GM12872 (cell line): ENCODE results near the gene DNASE1L2.

Experiments
- TF ChIP-seq, protein P1 (sequence below): IDR thresholded peaks from 3 replicates; pipeline ENCODE4 v1.5.1; 2011; ENCODE audit warnings: low read depth, mild to moderate bottlenecking, low read length, moderate library complexity; ENCODE audit not compliant: insufficient read depth

The DNASE1L2 gene

DNA sequence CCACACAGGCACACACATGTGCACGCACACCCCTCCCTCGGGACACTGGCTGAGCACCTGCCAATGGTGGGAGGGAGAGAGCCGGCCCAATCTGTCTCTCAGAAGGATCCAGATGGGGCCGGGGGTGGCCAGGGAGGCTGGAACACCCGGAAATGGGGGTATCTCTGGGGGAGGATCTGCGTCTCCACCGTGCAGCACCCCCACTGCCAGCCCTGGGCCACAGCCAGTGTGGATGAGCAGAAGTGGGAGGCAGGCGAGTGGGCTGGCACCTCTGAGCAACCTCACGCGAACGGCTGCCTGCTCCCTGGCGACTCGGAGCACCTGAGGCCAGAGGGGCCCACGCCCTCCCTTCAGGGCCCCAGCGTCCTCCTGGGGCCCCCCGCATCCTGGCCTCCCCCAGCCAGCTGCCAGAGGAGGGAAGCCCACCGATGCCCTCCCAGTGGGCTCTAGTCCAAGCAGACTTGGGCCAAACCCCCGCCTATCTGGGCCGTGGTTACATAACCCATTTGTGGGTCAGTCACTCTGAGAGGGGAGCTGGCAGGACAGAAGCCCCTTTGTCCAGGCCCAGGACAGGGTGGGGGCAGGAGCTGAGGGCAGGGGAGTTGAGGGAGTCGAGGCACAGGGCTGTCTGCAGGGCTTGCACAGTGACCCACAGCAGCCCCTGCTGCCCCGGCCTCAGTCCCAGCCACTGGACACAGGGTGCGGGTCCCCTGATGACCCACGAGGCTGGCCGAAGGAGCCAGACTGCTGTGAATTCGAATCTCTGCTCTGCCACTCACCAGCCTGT, 45.4 kb upstream of the DNASE1L2 start:
- TF ChIP-seq, protein P1, sequence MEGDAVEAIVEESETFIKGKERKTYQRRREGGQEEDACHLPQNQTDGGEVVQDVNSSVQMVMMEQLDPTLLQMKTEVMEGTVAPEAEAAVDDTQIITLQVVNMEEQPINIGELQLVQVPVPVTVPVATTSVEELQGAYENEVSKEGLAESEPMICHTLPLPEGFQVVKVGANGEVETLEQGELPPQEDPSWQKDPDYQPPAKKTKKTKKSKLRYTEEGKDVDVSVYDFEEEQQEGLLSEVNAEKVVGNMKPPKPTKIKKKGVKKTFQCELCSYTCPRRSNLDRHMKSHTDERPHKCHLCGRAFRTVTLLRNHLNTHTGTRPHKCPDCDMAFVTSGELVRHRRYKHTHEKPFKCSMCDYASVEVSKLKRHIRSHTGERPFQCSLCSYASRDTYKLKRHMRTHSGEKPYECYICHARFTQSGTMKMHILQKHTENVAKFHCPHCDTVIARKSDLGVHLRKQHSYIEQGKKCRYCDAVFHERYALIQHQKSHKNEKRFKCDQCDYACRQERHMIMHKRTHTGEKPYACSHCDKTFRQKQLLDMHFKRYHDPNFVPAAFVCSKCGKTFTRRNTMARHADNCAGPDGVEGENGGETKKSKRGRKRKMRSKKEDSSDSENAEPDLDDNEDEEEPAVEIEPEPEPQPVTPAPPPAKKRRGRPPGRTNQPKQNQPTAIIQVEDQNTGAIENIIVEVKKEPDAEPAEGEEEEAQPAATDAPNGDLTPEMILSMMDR = no peak

DNA sequence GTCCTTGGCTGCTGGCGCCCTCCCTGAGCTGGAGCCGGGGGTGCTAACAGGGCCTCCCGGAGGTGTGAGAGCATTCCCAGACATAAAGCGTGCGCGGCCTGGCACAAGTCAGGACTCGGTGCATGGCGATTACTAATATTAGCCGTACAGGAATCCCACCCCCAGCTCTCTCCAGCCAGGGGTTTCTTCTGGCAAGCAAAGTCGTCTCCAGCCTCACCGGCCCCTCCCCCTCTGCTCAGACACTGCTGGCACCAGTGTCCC, 44.9 kb upstream of the DNASE1L2 start:
- TF ChIP-seq, protein P1 = no peak

DNA sequence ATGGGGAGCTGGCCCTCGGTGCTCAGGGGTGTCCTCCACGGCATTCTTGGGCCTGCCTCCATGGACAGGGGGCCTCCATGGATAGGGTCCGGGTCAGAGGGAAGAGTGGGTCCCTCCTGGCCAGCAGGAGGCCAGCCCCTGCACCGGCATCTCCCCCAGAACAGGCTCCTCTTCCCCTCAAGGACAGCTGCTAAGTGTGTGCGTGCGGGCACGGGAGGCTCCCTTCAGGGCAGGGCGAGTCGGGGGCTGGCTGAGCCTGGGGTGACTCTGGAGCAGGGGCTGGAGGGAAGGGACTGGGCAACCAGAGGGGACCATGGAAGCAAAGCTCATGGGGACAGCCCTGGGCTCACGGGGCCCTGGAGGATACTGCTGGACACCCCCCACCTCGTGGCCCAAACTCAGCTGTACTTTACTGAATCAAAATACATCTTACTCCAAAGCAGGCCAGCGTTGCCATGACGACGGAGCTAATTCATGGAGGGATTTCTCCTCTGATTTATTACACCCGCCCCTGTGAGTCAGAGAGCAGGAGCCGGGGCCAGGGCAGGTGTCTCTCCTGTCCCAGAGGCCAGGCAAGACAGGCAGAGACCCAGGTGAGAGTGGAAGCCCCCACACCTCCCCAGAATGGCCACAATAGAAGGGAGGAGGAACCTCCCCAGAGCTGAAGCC, 41.9 kb upstream of the DNASE1L2 start:
- TF ChIP-seq, protein P1 = no peak

DNA sequence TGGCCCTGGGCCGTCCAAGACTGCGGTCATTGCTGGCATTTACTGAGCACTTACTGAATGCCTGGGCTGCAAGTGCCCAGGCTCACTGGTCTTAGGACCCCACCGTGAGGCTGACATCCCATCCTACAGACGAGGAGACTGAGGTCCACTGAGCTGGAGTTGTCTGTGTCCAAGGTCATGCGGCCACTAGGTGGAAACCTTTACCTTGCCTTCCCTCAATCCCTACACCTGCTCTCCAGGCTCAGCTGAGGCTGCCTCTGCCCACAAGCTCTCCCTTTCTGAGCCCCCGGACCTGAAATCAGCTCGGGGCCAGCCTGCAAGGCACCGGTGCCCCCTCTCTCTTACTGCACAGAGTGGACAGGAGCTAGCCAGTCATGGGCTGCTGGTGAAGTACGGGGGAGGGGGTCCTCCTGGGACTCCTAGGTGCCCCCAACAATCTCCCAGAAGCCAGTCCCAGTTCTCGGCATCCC, 41.4 kb upstream of the DNASE1L2 start:
- TF ChIP-seq, protein P1 = peak; percentile 67

DNA sequence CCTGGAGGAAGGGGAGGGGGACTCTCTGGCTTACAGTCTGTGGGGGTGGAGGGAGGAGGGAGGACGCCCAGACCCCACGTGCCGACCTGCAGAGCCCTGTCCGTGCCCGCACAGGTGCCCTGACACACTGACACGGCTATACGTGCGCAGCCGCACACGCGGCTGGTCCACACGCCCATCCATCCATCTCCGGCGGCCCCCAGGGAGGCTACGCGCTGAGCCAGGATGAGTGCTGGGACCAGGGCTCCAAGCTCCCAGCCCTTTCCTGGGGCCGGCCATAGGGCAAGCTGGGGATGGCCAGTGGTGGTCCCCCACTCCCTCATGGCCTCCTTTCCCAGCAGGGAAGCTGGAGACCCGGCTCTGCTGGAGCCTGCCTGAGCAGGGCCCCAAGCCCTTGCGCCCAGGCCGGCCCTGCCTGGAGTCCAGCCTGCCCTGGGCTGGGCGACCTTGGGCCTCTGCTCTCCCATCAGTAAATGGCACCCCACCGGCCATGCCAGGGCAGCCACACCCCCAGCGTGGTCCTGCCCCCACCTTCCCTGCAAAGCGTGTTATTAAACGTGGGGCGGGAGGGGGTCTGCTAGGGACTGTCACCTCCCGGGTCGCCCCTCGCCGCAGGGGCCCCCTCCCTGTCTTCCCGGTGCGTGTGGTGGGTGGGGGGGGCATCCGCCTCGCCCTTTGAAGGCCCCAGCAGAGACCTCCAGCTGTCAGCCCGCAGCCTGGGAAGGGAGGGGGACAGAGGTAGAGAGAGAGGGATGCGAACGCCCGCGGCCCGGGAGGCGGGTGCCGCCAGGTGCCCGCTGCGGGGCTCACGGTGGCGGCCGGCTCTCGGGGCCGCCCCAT, 40.7 kb upstream of the DNASE1L2 start:
- TF ChIP-seq, protein P1 = no peak

GRCh38 chr16:2196162-2196980, 39.9 kb upstream of the DNASE1L2 start, which contains the start of gene CASKIN1:
TSS of gene CASKIN1 (minus strand) at chr16:2196605. CDS start at chr16:2196432, 173 bp downstream.
- TF ChIP-seq, protein P1 = no peak
